CD4-positive, alpha-beta memory T cell (primary cell): Measurements from ENCODE around the gene PECR. TPM values are rescaled to one million over a fixed set of nuclear protein-coding genes. Genes with fewer than 3 reads are reported as not detected.

ENCODE experiments used
- CTCF ChIA-PET: fragments of 350-600 bp; sonication (Branson Sonifier 250); formaldehyde crosslinking; loops from one replicate; lab custom pipeline; 2021; ENCODE audit warnings: inconsistent platforms; ENCODE audit not compliant: partially characterized antibody; lab: Charles Lee
- POLR2A ChIA-PET: fragments of 350-600 bp; sonication (Branson Sonifier 250); formaldehyde crosslinking; loops from one replicate; lab custom pipeline; 2021; ENCODE audit not compliant: partially characterized antibody; lab: Charles Lee
- DNase-seq, 5 donors: peaks; one replicate each; pipeline versions ENCODE4 v3.0.0 to v3.0.0-alpha.2; 2020 to 2022; ENCODE audit warnings: mixed read lengths in 1 of 5
- H3K27ac ChIP-seq: one replicate; pipeline ENCODE4 v1.7.0; 2013; ENCODE audit warnings: low read depth, low read length
- H3K27me3 ChIP-seq: 2 replicates; pipeline ENCODE4 v1.7.0; 2013; ENCODE audit warnings: mild to moderate bottlenecking, low read length, moderate library complexity; ENCODE audit not compliant: insufficient read depth
- H3K36me3 ChIP-seq: 2 replicates; pipeline ENCODE4 v1.7.0; 2013; ENCODE audit warnings: mild to moderate bottlenecking, low read length, moderate library complexity; ENCODE audit not compliant: insufficient read depth
- H3K4me1 ChIP-seq: 2 replicates; pipeline ENCODE4 v1.7.0; 2013; ENCODE audit warnings: mild to moderate bottlenecking, low read length, moderate library complexity; ENCODE audit not compliant: insufficient read depth
- H3K4me3 ChIP-seq, 2 donors: one replicate each; pipeline ENCODE4 v1.7.0; 2013; ENCODE audit warnings: low read length in 2 of 2, mild to moderate bottlenecking in 1 of 2
- H3K9me3 ChIP-seq, 2 donors: one replicate each; pipeline ENCODE4 v1.7.0; 2013; ENCODE audit warnings: low read length in 2 of 2, control low read depth in 1 of 2; ENCODE audit not compliant: control insufficient read depth in 1 of 2
- H3K27ac Mint-ChIP-seq, 7 donors: one replicate each; pipeline ENCODE4 v1.8.0; 2020 to 2021; ENCODE audit warnings: mixed read lengths in 7 of 7, mild to moderate bottlenecking in 6 of 7, inconsistent platforms in 3 of 7, moderate library complexity in 3 of 7
- H3K27me3 Mint-ChIP-seq, 2 donors: one replicate each; pipeline ENCODE4 v1.8.0; 2020 to 2021; ENCODE audit warnings: mixed read lengths in 2 of 2
- H3K36me3 Mint-ChIP-seq, 2 donors: one replicate each; pipeline ENCODE4 v1.8.0; 2020 to 2021; ENCODE audit warnings: mixed read lengths in 2 of 2, inconsistent platforms in 1 of 2, mild to moderate bottlenecking in 1 of 2
- H3K4me1 Mint-ChIP-seq, 4 donors: one replicate each; pipeline ENCODE4 v1.8.0; 2020 to 2021; ENCODE audit warnings: mixed read lengths in 4 of 4, mild to moderate bottlenecking in 1 of 4
- H3K4me3 Mint-ChIP-seq, 8 donors: one replicate each; pipeline ENCODE4 v1.8.0; 2020 to 2021; ENCODE audit warnings: mixed read lengths in 8 of 8, mild to moderate bottlenecking in 7 of 8, moderate library complexity in 6 of 8, inconsistent platforms in 3 of 8
- H3K9me3 Mint-ChIP-seq, 8 donors: one replicate each; pipeline ENCODE4 v1.8.0; 2020 to 2021; ENCODE audit warnings: mixed read lengths in 8 of 8, mild to moderate bottlenecking in 5 of 8, inconsistent platforms in 3 of 8, moderate library complexity in 1 of 8
- intact Hi-C: fragments of 100-400 bp; cut with micrococcal nuclease; formaldehyde crosslinking; loops from one replicate; pipeline ENCODE4 v1.15.1; 2023
- polyA plus RNA-seq, 2 donors: library from polyadenylated mRNA; unstranded; fragments of 300-500 nt; fragmentation: Illumina TruSeq; gene quantifications; one replicate each; pipeline ENCODE4 v1.2.3, GENCODE V29; 2021
- total RNA-seq, 2 experiments: library from RNA; stranded (reverse); gene quantifications; one replicate each; pipeline ENCODE4 v1.2.3, GENCODE V29; 2021

Gene PECR
- total and polyA plus RNA-seq, 4 experiments from 2014 or later: 16.8 to 36.6 (median 25.6) TPM

GRCh38 chr2:216031960-216032689 is 49.5 kb downstream of the PECR start:
- ChIA-PET POLR2A (interaction anchor here (0.6 to 1.3 kb wide), 2 partner anchors 36 to 50 kb away, joined by 3 to 4 read pairs; partner anchors contain the start of genes PECR and TMEM169), CTCF (interaction anchor here (1.1 to 5.6 kb wide), 12 partner anchors 10 to 635 kb away, joined by 3 to 68 read pairs (median 17); partner anchors contain the start of genes MREG, PECR, TMEM169 and XRCC5)
- DNase-seq: no peak
- no peaks in the 10 kb centered on the region for H3K9me3 Mint-ChIP-seq
- peaks cover 13 to 28% of the 10 kb centered on the region in 2 donors for H3K36me3 Mint-ChIP-seq
- Histone ChIP-seq H3K4me3 (no peak overlapping the region), H3K27ac (no peak overlapping the region), H3K36me3 (peaks cover 9% of the 10 kb centered on the region), H3K27me3 (no peaks in the 10 kb centered on the region), H3K4me1 (no peaks in the 10 kb centered on the region), H3K9me3 (no peaks in the 10 kb centered on the region)
- intact Hi-C loops: loop anchor here (10.0 kb wide), 1 partner anchor 83 kb away; no protein-coding TSS in a partner anchor
- H3K4me3 Mint-ChIP-seq: no peak overlapping the region
- H3K27ac Mint-ChIP-seq: no peak overlapping the region
- H3K4me1 Mint-ChIP-seq: peaks cover 5 to 10% (median 7%) of the 10 kb centered on the region in 4 donors
- no peaks in the 10 kb centered on the region for H3K27me3 Mint-ChIP-seq

- Histone ChIP-seq H3K27me3 (no peaks in the 10 kb centered on the region), H3K4me1 (no peaks in the 10 kb centered on the region), H3K4me3 (no peak overlapping the region), H3K27ac (no peak overlapping the region), H3K36me3 (peaks cover 9% of the 10 kb centered on the region), H3K9me3 (no peaks in the 10 kb centered on the region)
- Mint-ChIP-seq H3K27me3 (no peaks in the 10 kb centered on the region), H3K27ac (no peak overlapping the region), H3K4me3 (no peak overlapping the region), H3K4me1 (peaks cover 5 to 10% (median 7%) of the 10 kb centered on the region in 4 donors), H3K9me3 (no peaks in the 10 kb centered on the region), H3K36me3 (peaks cover 13 to 17% of the 10 kb centered on the region in 2 donors)
- intact Hi-C loops: loop anchor here (10.0 kb wide), 1 partner anchor 85 kb away; no protein-coding TSS in a partner anchor
- ChIA-PET POLR2A (interaction anchor here (0.7 kb wide), 1 partner anchor 41 kb away, joined by 4 read pairs; no protein-coding TSS in a partner anchor), CTCF (interaction anchor here (0.9 to 1.0 kb wide), 2 partner anchors 13 to 632 kb away, joined by 3 read pairs; no protein-coding TSS in a partner anchor)
- DNase-seq: no peak
These were observed 51.4 kb downstream of the PECR start for GRCh38 chr2:216030216-216030615.

GRCh38 chr2:216029416-216030129 is 52.0 kb downstream of the PECR start:
- ChIA-PET POLR2A (no interaction called here), CTCF (interaction anchor here (0.9 kb wide), 1 partner anchor 633 kb away, joined by 3 read pairs; no protein-coding TSS in a partner anchor)
- Histone ChIP-seq H3K27me3 (no peaks in the 10 kb centered on the region), H3K27ac (no peak overlapping the region), H3K9me3 (no peaks in the 10 kb centered on the region), H3K4me3 (no peak overlapping the region), H3K4me1 (no peaks in the 10 kb centered on the region), H3K36me3 (peaks cover 8% of the 10 kb centered on the region)
- Mint-ChIP-seq H3K4me3 (no peak overlapping the region), H3K4me1 (peaks cover 5 to 10% (median 7%) of the 10 kb centered on the region in 4 donors), H3K9me3 (peaks cover 0 to 2% (median 0%) of the 10 kb centered on the region in 8 donors), H3K36me3 (peaks cover 13 to 15% of the 10 kb centered on the region in 2 donors), H3K27me3 (no peaks in the 10 kb centered on the region), H3K27ac (no peak overlapping the region)
- intact Hi-C loops: loop anchor here (10.0 kb wide), 1 partner anchor 85 kb away; no protein-coding TSS in a partner anchor
- no peak for DNase-seq

GRCh38 chr2:216024779-216025336 is 56.8 kb downstream of the PECR start:
- Mint-ChIP-seq H3K27me3 (no peaks in the 10 kb centered on the region), H3K9me3 (peaks cover 0 to 2% (median 0%) of the 10 kb centered on the region in 8 donors), H3K36me3 (peaks cover 5 to 9% of the 10 kb centered on the region in 2 donors), H3K4me1 (peaks cover 0 to 2% (median 0%) of the 10 kb centered on the region in 4 donors), H3K27ac (no peak overlapping the region), H3K4me3 (no peak overlapping the region)
- intact Hi-C loops: no loop called here
- H3K4me3 ChIP-seq: no peak overlapping the region
- POLR2A ChIA-PET: no interaction called here
- H3K27me3 ChIP-seq: no peaks in the 10 kb centered on the region
- H3K9me3 ChIP-seq: no peaks in the 10 kb centered on the region
- no peaks in the 10 kb centered on the region for H3K4me1 ChIP-seq
- H3K36me3 ChIP-seq: no peaks in the 10 kb centered on the region
- H3K27ac ChIP-seq: no peak overlapping the region
- DNase-seq: no peak
- CTCF ChIA-PET: interaction anchor here (1.0 to 5.5 kb wide), 6 partner anchors 9 to 116 kb away, joined by 3 to 67 read pairs (median 5); partner anchors contain the start of genes PECR and TMEM169

GRCh38 chr2:216023055-216023648 is 58.5 kb downstream of the PECR start:
- Mint-ChIP-seq H3K27me3 (no peaks in the 10 kb centered on the region), H3K9me3 (peaks cover 0 to 2% (median 0%) of the 10 kb centered on the region in 8 donors), H3K27ac (peak overlapping the region in 1 of 7 donors; percentile 57), H3K4me3 (no peak overlapping the region), H3K4me1 (peaks cover 0 to 6% (median 3%) of the 10 kb centered on the region in 4 donors), H3K36me3 (peaks cover 2 to 3% of the 10 kb centered on the region in 2 donors)
- intact Hi-C loops: loop anchor here (1.0 kb wide), 2 partner anchors 10 to 73 kb away; partner anchors contain the start of gene MREG
- H3K4me1 ChIP-seq: no peaks in the 10 kb centered on the region
- no peak overlapping the region for H3K27ac ChIP-seq
- DNase-seq: peak; percentile 13 to 51 (median 28)
- CTCF ChIA-PET: interaction anchor here (0.6 to 5.5 kb wide), 14 partner anchors 11 to 149 kb away, joined by 3 to 68 read pairs (median 4); partner anchors contain the start of gene MREG
- H3K27me3 ChIP-seq: no peaks in the 10 kb centered on the region
- POLR2A ChIA-PET: interaction anchor here (1.2 kb wide), 1 partner anchor 11 kb away, joined by 3 read pairs; no protein-coding TSS in a partner anchor
- no peaks in the 10 kb centered on the region for H3K9me3 ChIP-seq
- no peak overlapping the region for H3K4me3 ChIP-seq
- H3K36me3 ChIP-seq: no peaks in the 10 kb centered on the region

- no peaks in the 10 kb centered on the region for H3K36me3 ChIP-seq
- ChIA-PET POLR2A (no interaction called here), CTCF (interaction anchor here (0.9 to 5.5 kb wide), 10 partner anchors 10 to 150 kb away, joined by 3 to 68 read pairs (median 4); partner anchors contain the start of gene MREG)
- intact Hi-C loops: no loop called here
- H3K27ac ChIP-seq: no peak overlapping the region
- Mint-ChIP-seq H3K4me3 (no peak overlapping the region), H3K27ac (no peak overlapping the region), H3K4me1 (peaks cover 7 to 13% (median 9%) of the 10 kb centered on the region in 4 donors), H3K27me3 (no peaks in the 10 kb centered on the region), H3K36me3 (peaks cover 1 to 4% of the 10 kb centered on the region in 2 donors), H3K9me3 (peaks cover 0 to 2% (median 0%) of the 10 kb centered on the region in 8 donors)
- H3K4me1 ChIP-seq: peaks cover 7% of the 10 kb centered on the region
- H3K9me3 ChIP-seq: no peaks in the 10 kb centered on the region
- H3K27me3 ChIP-seq: no peaks in the 10 kb centered on the region
- DNase-seq: no peak
- H3K4me3 ChIP-seq: no peak overlapping the region
These were observed 59.6 kb downstream of the PECR start for GRCh38 chr2:216021768-216022565.
